ENCODE results near the gene NEK4.
A peak's percentile ranks its signal among the peaks of the same experiment; 100 is the strongest.
"Not testable (repeated sequence)": the region's sequence is repeated elsewhere in the genome, so short reads cannot be mapped to it uniquely, and the experiment has no call there.

NEK4 gene

GRCh38 chr3:52733256-52733891, 37.4 kb downstream of the NEK4 start:
- Mint-ChIP-seq H3K4me3 (no peak overlapping the region), H3K36me3 (peaks cover 49% of the 10 kb centered on the region), H3K4me1 (peaks cover 14% of the 10 kb centered on the region), H3K27me3 (no peaks in the 10 kb centered on the region), H3K9me3 (no peaks in the 10 kb centered on the region), H3K27ac (no peak overlapping the region)

GRCh38 chr3:52731590-52731989, 39.1 kb downstream of the NEK4 start:
- Mint-ChIP-seq H3K9me3 (no peaks in the 10 kb centered on the region), H3K27me3 (no peaks in the 10 kb centered on the region), H3K4me3 (no peak overlapping the region), H3K4me1 (peaks cover 14% of the 10 kb centered on the region), H3K27ac (no peak overlapping the region), H3K36me3 (peaks cover 49% of the 10 kb centered on the region)

DNA sequence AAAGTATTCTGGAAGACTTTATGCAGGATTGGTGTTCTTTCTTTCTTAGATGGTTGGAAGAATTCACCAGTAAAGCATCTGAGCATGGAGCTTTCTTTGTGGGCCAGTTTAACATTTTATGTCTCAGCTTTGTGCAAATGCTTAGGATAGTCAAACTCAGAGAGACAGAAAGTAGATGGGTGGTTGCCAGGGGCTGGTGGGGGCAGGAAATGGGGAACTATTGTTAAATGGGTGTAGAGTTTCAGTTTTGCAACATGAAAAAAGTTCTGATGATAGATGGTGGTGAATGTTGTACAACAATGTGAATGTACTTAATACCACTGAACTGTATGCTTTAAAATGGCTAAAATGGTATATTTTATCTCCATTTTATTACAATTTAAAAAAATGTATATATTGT, 40.1 kb downstream of the NEK4 start:
- Mint-ChIP-seq H3K9me3 (no peaks in the 10 kb centered on the region), H3K36me3 (peaks cover 47% of the 10 kb centered on the region), H3K4me1 (peaks cover 14% of the 10 kb centered on the region), H3K27ac (peak overlapping the region; percentile 41), H3K27me3 (no peaks in the 10 kb centered on the region), H3K4me3 (peak overlapping the region; percentile 11)

- H3K27ac Mint-ChIP-seq, H3K9me3 Mint-ChIP-seq: not testable (repeated sequence)
- peaks cover 14% of the 10 kb centered on the region for H3K4me1 Mint-ChIP-seq
Measured at GRCh38 chr3:52728753-52729152, 42.0 kb downstream of the NEK4 start.

DNA sequence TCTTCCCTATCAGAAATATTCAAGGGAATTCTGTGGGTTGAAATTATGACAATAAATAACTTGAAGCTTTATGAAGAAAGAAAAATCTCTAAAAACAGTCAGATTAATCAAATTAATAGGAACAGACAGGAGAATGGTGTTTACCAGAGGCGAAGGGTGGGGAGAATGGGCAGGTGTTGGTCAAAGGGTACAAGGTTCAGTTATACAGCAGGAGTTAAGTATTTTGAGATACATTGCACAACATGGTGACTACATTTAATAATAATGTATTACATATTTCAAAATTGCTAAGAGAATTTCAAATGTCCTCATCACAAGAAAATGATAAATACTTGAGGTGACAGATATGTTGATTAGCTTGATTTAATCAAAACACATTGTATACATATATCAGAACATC, 46.2 kb downstream of the NEK4 start:
- Mint-ChIP-seq H3K9me3 (no peaks in the 10 kb centered on the region), H3K36me3 (peaks cover 12% of the 10 kb centered on the region), H3K27me3 (no peaks in the 10 kb centered on the region), H3K4me3 (no peak overlapping the region), H3K4me1 (peaks cover 31% of the 10 kb centered on the region), H3K27ac (no peak overlapping the region)

More at GRCh38 chr3:52728753-52729152, 42.0 kb downstream of the NEK4 start:
- not testable (repeated sequence) for H3K27me3 Mint-ChIP-seq, H3K4me3 Mint-ChIP-seq
- peaks cover 39% of the 10 kb centered on the region for H3K36me3 Mint-ChIP-seq

- Mint-ChIP-seq H3K27me3 (no peaks in the 10 kb centered on the region), H3K4me1 (peaks cover 31% of the 10 kb centered on the region), H3K4me3 (no peak overlapping the region), H3K9me3 (no peaks in the 10 kb centered on the region), H3K27ac (no peak overlapping the region), H3K36me3 (peaks cover 11% of the 10 kb centered on the region)
Measured at GRCh38 chr3:52723935-52724334, 46.8 kb downstream of the NEK4 start.

GRCh38 chr3:52722491-52722890, 48.2 kb downstream of the NEK4 start:
- H3K4me3 Mint-ChIP-seq, result no peak overlapping the region
- H3K4me1 Mint-ChIP-seq, result peaks cover 31% of the 10 kb centered on the region
- H3K27me3 Mint-ChIP-seq, result no peaks in the 10 kb centered on the region
- peaks cover 8% of the 10 kb centered on the region for H3K36me3 Mint-ChIP-seq
- no peak overlapping the region for H3K27ac Mint-ChIP-seq
- H3K9me3 Mint-ChIP-seq, result no peaks in the 10 kb centered on the region

DNA sequence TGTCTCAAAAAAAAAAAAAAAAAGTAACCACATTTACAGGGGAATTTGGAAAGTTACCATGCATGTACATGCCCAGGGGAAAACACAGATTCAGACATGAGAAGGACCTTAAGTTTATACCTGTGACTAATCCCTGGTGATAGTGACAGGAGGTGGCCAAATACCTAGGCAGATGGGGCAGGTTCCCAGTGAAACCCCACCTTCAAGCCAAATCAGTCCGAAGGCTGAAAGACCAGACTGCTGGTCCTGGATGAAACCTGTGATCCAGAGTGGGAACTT, 49.1 kb downstream of the NEK4 start:
- no peak overlapping the region for H3K4me3 Mint-ChIP-seq
- H3K27me3 Mint-ChIP-seq, result no peaks in the 10 kb centered on the region
- H3K9me3 Mint-ChIP-seq, result no peaks in the 10 kb centered on the region
- peaks cover 7% of the 10 kb centered on the region for H3K36me3 Mint-ChIP-seq
- H3K4me1 Mint-ChIP-seq, result peaks cover 31% of the 10 kb centered on the region
- H3K27ac Mint-ChIP-seq, result peak overlapping the region; percentile 86

DNA sequence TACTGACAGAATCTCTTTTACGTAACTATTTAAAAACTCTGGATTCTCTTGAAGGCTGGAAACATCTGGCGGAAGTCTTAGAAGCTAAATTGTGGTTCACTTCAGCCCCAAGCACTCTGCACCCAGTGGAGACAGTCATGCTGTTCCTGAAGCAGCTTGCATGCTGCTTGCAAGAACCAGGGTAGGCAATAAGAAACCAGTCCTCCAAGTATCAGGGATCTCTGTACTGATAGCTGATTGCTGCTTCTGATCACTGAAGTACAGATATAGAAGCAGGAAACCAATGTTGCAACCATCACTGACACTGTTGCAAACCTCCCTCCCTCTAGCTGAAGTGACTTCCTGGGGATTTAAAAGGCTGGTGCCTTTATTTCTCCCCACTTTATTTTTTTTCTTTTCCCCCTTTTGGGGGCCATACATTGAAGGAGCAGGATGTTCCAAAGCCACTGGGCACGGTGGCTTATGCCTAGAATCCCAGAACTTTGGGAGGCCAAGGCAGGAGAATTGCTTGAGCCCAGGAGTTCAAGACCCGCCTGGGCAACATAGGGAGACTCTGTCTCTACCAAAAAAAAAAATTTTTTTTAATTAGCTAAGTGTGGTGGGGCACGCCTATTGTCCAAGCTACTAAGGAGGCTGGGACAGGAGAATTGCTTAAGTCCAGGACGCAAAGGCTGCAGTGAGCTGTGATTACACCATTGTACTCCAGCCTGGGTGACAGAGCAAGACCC, 49.6 kb downstream of the NEK4 start:
- peak overlapping the region; percentile 23 for H3K4me3 Mint-ChIP-seq

DNA sequence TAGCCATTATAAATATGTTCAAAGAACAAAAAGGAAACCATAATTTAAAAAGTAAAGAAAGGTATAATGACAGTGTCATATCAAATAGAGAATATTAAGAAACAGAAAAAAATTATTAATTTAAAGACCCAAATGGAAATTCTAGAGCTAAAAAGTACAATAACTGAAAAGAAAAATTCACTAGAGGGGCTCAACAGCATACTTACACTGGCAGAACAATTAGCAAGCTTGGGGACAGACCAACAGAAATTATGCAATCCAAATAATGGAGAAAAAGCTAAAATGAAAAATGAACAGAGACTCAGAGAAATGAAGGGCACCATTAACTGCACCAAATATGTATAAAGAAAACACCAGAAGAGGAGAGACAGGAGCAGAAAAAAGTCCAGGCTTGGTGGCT, 51.1 kb downstream of the NEK4 start:
- peaks cover 35% of the 10 kb centered on the region for H3K4me1 Mint-ChIP-seq
- no peaks in the 10 kb centered on the region for H3K27me3 Mint-ChIP-seq
- H3K36me3 Mint-ChIP-seq, result peaks cover 9% of the 10 kb centered on the region
- H3K4me3 Mint-ChIP-seq, result no peak overlapping the region
- no peaks in the 10 kb centered on the region for H3K9me3 Mint-ChIP-seq
- H3K27ac Mint-ChIP-seq, result peak overlapping the region; percentile 90

More for the DNA sequence above, 49.6 kb downstream of the NEK4 start:
- H3K36me3 Mint-ChIP-seq, result peaks cover 10% of the 10 kb centered on the region
- peak overlapping the region; percentile 86 for H3K27ac Mint-ChIP-seq
- no peaks in the 10 kb centered on the region for H3K9me3 Mint-ChIP-seq
- H3K27me3 Mint-ChIP-seq, result no peaks in the 10 kb centered on the region
- peaks cover 35% of the 10 kb centered on the region for H3K4me1 Mint-ChIP-seq

DNA sequence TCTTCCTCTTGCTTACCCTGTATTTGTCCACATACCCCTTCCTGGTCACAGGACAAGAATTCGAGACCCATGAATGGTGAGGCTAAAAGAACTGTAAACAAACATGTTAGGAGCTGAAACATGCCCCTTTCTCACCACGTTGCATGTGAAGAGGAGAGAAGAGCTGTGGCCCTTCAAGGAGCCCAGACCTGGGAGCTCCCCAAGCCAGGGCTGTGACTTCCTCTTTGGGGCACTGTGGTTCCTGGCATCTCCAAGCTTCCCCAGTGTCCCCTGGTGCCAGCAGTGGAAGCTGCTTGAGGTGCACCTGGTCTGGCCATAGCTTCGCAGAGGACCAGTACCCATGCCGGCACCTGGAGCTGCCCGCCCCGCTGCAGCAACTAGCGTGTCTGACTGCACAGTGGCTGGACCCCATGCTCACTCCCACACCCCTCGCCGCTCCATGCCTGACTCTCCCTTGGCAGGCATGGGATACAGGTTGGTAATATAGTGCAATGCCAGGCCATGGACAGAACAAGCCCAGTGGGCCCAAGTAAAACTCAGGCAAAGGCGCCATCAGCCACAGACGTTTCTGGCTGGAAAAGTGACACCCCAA, 54.9 kb downstream of the NEK4 start:
- Mint-ChIP-seq H3K27ac (no peak overlapping the region), H3K27me3 (no peaks in the 10 kb centered on the region), H3K4me1 (peaks cover 17% of the 10 kb centered on the region), H3K36me3 (peaks cover 7% of the 10 kb centered on the region), H3K4me3 (no peak overlapping the region), H3K9me3 (no peaks in the 10 kb centered on the region)

GRCh38 chr3:52714335-52715302, 56.1 kb downstream of the NEK4 start:
- Mint-ChIP-seq H3K27ac (no peak overlapping the region), H3K4me1 (peaks cover 5% of the 10 kb centered on the region), H3K27me3 (no peaks in the 10 kb centered on the region), H3K4me3 (no peak overlapping the region), H3K36me3 (peaks cover 6% of the 10 kb centered on the region), H3K9me3 (no peaks in the 10 kb centered on the region)

GRCh38 chr3:52712291-52713212, 58.2 kb downstream of the NEK4 start:
- H3K9me3 Mint-ChIP-seq, result no peaks in the 10 kb centered on the region
- no peaks in the 10 kb centered on the region for H3K27me3 Mint-ChIP-seq
- peak overlapping the region; percentile 83 for H3K27ac Mint-ChIP-seq
- peaks cover 4% of the 10 kb centered on the region for H3K36me3 Mint-ChIP-seq
- H3K4me3 Mint-ChIP-seq, result no peak overlapping the region
- H3K4me1 Mint-ChIP-seq, result peaks cover 14% of the 10 kb centered on the region

DNA sequence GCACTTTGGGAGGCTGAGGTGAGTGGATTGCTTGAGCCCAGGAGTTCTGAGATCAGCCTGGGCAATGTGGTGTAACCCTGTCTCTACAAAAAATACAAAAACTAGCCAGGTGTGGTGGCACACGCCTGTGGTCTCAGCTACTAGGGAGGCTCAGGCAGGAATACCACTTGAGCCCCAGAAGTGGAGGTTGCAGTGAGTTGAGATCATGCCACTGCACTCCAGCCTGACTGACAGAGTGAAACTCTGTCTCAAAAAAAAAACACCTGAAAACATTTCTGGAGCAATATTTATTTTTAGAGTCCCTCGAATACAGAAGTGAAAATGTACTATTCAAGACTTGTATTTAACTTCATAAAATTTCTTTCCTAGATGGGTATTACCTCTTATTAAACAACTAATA, 60.2 kb downstream of the NEK4 start:
- H3K27ac Mint-ChIP-seq, result no peak overlapping the region
- H3K4me1 Mint-ChIP-seq, result peaks cover 17% of the 10 kb centered on the region
- H3K36me3 Mint-ChIP-seq, result peaks cover 1% of the 10 kb centered on the region
- H3K4me3 Mint-ChIP-seq, result no peak overlapping the region
- H3K9me3 Mint-ChIP-seq, result no peaks in the 10 kb centered on the region
- H3K27me3 Mint-ChIP-seq, result no peaks in the 10 kb centered on the region

DNA sequence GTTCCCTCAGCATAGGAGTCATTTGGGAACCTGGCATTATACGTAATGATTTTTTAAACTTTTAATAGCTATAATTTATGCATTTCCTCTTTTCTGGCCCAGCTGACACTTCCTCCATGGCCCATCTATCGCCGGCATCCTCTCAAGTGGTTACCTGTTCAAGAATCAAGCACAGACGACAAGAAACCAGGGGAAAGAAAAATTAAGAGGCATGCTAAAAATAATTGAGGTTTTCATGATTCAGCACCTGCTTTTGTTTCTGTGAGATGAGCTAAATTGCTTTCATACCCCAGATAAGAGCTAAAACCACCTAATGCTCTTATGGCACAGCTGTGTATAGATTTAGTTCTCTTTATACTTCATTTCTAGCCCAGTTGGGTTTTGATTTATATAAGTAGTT, 63.2 kb downstream of the NEK4 start:
- Mint-ChIP-seq H3K27ac (peak overlapping the region; percentile 57), H3K9me3 (no peaks in the 10 kb centered on the region), H3K4me3 (peak overlapping the region; percentile 84), H3K36me3 (peaks cover 1% of the 10 kb centered on the region), H3K4me1 (peaks cover 34% of the 10 kb centered on the region), H3K27me3 (no peaks in the 10 kb centered on the region)
